GM23338 (cell line): ENCODE results near the gene GOSR1. TPM values are rescaled to one million over a fixed set of nuclear protein-coding genes. Genes with fewer than 3 reads are reported as not detected.

Experiments
- ATAC-seq: fragments of 200-7000 bp; cut with Tn5 transposase; 3 replicates; pipeline ENCODE4 v1.9.1; 2020
- DNase-seq: peaks from one replicate; pipeline ENCODE4 v3.0.0-alpha.2; 2015; ENCODE audit warnings: low spot score
- H2AFZ ChIP-seq: fragments of 200-600 bp; sonication (generic); 2 replicates; pipeline ENCODE4 v1.8.0; 2016; ENCODE audit warnings: antibody characterized with exemption, mild to moderate bottlenecking, moderate library complexity
- H3F3A ChIP-seq: fragments of 200-600 bp; sonication (generic); replicated peaks from 2 replicates; pipeline ENCODE4 v1.8.0; 2017; ENCODE audit warnings: antibody characterized with exemption, mixed run types, low read depth
- H3K27ac ChIP-seq: fragments of 200-600 bp; sonication (generic); 2 replicates; pipeline ENCODE4 v1.6.1; 2016; ENCODE audit warnings: low read depth
- H3K27me3 ChIP-seq: fragments of 200-600 bp; sonication (generic); 2 replicates; pipeline ENCODE4 v1.8.0; 2016; ENCODE audit warnings: mild to moderate bottlenecking, mixed run types, moderate library complexity; ENCODE audit not compliant: insufficient read depth
- H3K36me3 ChIP-seq: fragments of 200-600 bp; sonication (generic); 2 replicates; pipeline ENCODE4 v1.8.0; 2016; ENCODE audit warnings: mild to moderate bottlenecking; ENCODE audit not compliant: insufficient read depth
- H3K4me1 ChIP-seq: fragments of 200-600 bp; sonication (generic); 2 replicates; pipeline ENCODE4 v1.8.0; 2016; ENCODE audit warnings: mild to moderate bottlenecking, moderate library complexity; ENCODE audit not compliant: insufficient read depth
- H3K4me2 ChIP-seq: fragments of 200-600 bp; sonication (generic); 2 replicates; pipeline ENCODE4 v1.7.1; 2017; ENCODE audit warnings: mixed run types
- H3K4me3 ChIP-seq: fragments of 200-600 bp; sonication (generic); 2 replicates; pipeline ENCODE4 v1.6.1; 2016; ENCODE audit warnings: mixed run types
- H3K79me2 ChIP-seq: fragments of 200-600 bp; sonication (generic); replicated peaks from 2 replicates; pipeline ENCODE4 v1.8.0; 2017; ENCODE audit warnings: mild to moderate bottlenecking; ENCODE audit not compliant: insufficient read depth
- H3K9me2 ChIP-seq: fragments of 200-600 bp; sonication (generic); 2 replicates; pipeline ENCODE4 v1.8.0; 2017; ENCODE audit not compliant: insufficient read depth
- H4K20me1 ChIP-seq: fragments of 200-600 bp; sonication (generic); replicated peaks from 2 replicates; pipeline ENCODE4 v1.8.0; 2017; ENCODE audit warnings: mild to moderate bottlenecking; ENCODE audit not compliant: insufficient read depth
- H3K27ac Mint-ChIP-seq: 2 replicates; pipeline ENCODE4 v1.8.0; 2020; ENCODE audit warnings: inconsistent platforms, mild to moderate bottlenecking, moderate library complexity, mixed read lengths
- H3K27me3 Mint-ChIP-seq: 3 replicates; pipeline ENCODE4 v1.8.0; 2022; ENCODE audit warnings: low read depth, mild to moderate bottlenecking, moderate library complexity, mixed read lengths, inconsistent platforms; ENCODE audit not compliant: insufficient read depth, poor library complexity
- H3K36me3 Mint-ChIP-seq: 3 replicates; pipeline ENCODE4 v1.8.0; 2021; ENCODE audit warnings: low read depth, mild to moderate bottlenecking, inconsistent platforms, moderate library complexity, mixed read lengths
- H3K4me1 Mint-ChIP-seq: 3 replicates; pipeline ENCODE4 v1.8.0; 2020; ENCODE audit warnings: mild to moderate bottlenecking, inconsistent platforms, mixed read lengths
- H3K4me3 Mint-ChIP-seq: 3 replicates; pipeline ENCODE4 v1.8.0; 2021; ENCODE audit warnings: moderate library complexity, mild to moderate bottlenecking, inconsistent platforms, mixed read lengths
- H3K9me3 Mint-ChIP-seq: 3 replicates; pipeline ENCODE4 v1.8.0; 2020; ENCODE audit warnings: moderate library complexity, mild to moderate bottlenecking, inconsistent platforms, mixed read lengths
- EZH2 ChIP-seq: fragments of 200-600 bp; sonication (generic); IDR thresholded peaks from one replicate; pipeline ENCODE4 v1.8.0; 2017; ENCODE audit warnings: antibody characterized with exemption, mild to moderate bottlenecking, low read depth; ENCODE audit not compliant: unreplicated experiment
- EZH2phosphoT487 ChIP-seq: fragments of 200-600 bp; sonication (generic); IDR thresholded peaks from one replicate; pipeline ENCODE4 v1.8.1; 2018; ENCODE audit warnings: antibody characterized with exemption; ENCODE audit not compliant: unreplicated experiment
- JUNB ChIP-seq: IDR thresholded peaks from one replicate; pipeline ENCODE4 v1.6.1; 2016; ENCODE audit warnings: antibody characterized with exemption; ENCODE audit not compliant: unreplicated experiment
- NANOG ChIP-seq: IDR thresholded peaks from 2 replicates; pipeline ENCODE4 v1.6.1; 2016; ENCODE audit warnings: antibody characterized with exemption, borderline replicate concordance
- STAT1 ChIP-seq: IDR thresholded peaks from one replicate; pipeline ENCODE4 v1.6.1; 2016; ENCODE audit warnings: antibody characterized with exemption; ENCODE audit not compliant: unreplicated experiment
- polyA plus RNA-seq: library from polyadenylated mRNA; unstranded; fragments of >200 nt; fragmentation: Nextera tagmentation; extraction: Ambion mirVana; gene quantifications from 2 replicates; pipeline ENCODE4 v1.2.1, GENCODE V29; 2016
- total RNA-seq: library from RNA; depleted of rRNA; stranded (reverse); fragments of >200 nt; shearing (Covaris generic); gene quantifications from 2 replicates; pipeline ENCODE4 v1.2.3, GENCODE V29; 2014
- TF ChIP-seq, protein P1 (sequence below): IDR thresholded peaks from 2 replicates; pipeline ENCODE4 v1.6.1; 2016; ENCODE audit warnings: antibody characterized with exemption
- TF ChIP-seq, protein P2 (sequence below): IDR thresholded peaks from one replicate; pipeline ENCODE4 v1.6.1; 2018; ENCODE audit warnings: antibody characterized with exemption; ENCODE audit not compliant: unreplicated experiment
- TF ChIP-seq, protein P3 (sequence below), 2 experiments: fragments of 200-600 bp in 1 of 2; sonication (generic) in 1 of 2; conservative IDR thresholded peaks; 2 replicates each; pipeline versions ENCODE4 v1.5.1 to v1.6.1; 2016 to 2017; ENCODE audit warnings: antibody characterized with exemption in 2 of 2, low read depth in 2 of 2, mild to moderate bottlenecking in 2 of 2, moderate library complexity in 1 of 2
- TF ChIP-seq, protein P4 (sequence below): fragments of 250-450 bp; sonication (Bioruptor Pico); IDR thresholded peaks from 2 replicates; pipeline ENCODE4 v1.5.0; 2020; ENCODE audit warnings: mild to moderate bottlenecking, moderate library complexity

Gene GOSR1
- total and polyA plus RNA-seq, 2 experiments from 2014 or later = 33.4 to 74.1 TPM

DNA sequence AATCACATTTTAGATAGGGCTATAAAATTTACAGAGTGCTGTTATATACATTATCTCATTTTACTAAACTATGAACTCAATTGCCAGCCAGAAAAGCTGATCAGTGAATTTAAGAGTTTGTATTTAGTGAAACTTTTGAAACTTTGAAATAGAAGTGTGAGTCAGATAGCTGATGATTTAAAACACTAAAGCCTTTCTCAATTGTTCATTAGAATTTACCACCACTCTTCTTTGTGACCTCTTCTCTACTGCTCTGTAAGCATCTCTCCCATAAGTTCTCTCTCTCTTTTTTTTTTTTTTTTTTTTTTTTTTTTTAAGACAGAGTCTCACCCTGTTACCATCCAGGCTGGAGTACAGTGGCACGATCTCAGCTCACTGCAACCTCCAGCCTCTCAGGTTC lies 43.7 kb downstream of the GOSR1 start:
- no peaks in the 10 kb centered on the region for H3K4me1 Mint-ChIP-seq
- H3K4me2 ChIP-seq = no peak overlapping the region
- TF ChIP-seq JUNB = no peak
- no peak for TF ChIP-seq EZH2
- H3K27me3 Mint-ChIP-seq = peaks cover 5% of the 10 kb centered on the region
- no peaks in the 10 kb centered on the region for H3F3A ChIP-seq
- no peaks in the 10 kb centered on the region for H3K79me2 ChIP-seq
- H3K4me3 Mint-ChIP-seq = no peak overlapping the region
- H3K27me3 ChIP-seq = no peaks in the 10 kb centered on the region
- H3K4me1 ChIP-seq = no peaks in the 10 kb centered on the region
- no peak overlapping the region for H3K27ac Mint-ChIP-seq
- H3K9me3 Mint-ChIP-seq = peaks cover 19% of the 10 kb centered on the region
- peaks cover 54% of the 10 kb centered on the region for H3K36me3 Mint-ChIP-seq
- no peak overlapping the region for H3K4me3 ChIP-seq
- ATAC-seq (no peak), DNase-seq (no peak)
- H3K9me2 ChIP-seq = no peaks in the 10 kb centered on the region
- H3K27ac ChIP-seq = no peak overlapping the region
- no peak overlapping the region for H2AFZ ChIP-seq
- peaks cover 6% of the 10 kb centered on the region; the same call in 1 of the 2 replicates for H4K20me1 ChIP-seq
- peaks cover 31% of the 10 kb centered on the region for H3K36me3 ChIP-seq

DNA sequence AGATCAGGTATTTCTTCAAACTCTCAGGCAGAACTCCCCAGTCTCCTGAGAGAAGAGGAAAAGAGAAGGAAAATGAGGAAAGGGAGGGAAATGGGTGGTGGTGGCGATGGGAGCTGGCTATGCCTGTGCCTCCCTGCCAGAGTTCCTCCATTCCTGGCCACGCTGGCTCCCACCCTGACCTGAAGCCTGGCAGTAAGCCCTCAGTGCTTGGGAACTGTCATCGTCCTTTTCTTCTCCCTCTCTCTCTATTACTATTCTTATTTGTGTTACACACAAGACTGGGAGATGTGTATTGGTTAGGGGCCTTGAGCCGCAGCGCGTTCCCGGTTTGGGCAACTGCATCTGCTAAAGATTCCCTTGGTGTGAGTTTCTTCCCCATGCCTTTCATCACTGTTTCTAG lies 44.6 kb downstream of the GOSR1 start:
- no peak overlapping the region for H2AFZ ChIP-seq
- TF ChIP-seq, protein P1, sequence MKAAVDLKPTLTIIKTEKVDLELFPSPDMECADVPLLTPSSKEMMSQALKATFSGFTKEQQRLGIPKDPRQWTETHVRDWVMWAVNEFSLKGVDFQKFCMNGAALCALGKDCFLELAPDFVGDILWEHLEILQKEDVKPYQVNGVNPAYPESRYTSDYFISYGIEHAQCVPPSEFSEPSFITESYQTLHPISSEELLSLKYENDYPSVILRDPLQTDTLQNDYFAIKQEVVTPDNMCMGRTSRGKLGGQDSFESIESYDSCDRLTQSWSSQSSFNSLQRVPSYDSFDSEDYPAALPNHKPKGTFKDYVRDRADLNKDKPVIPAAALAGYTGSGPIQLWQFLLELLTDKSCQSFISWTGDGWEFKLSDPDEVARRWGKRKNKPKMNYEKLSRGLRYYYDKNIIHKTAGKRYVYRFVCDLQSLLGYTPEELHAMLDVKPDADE = no peak
- no peak for TF ChIP-seq EZH2
- no peak for TF ChIP-seq EZH2phosphoT487
- no peak for TF ChIP-seq JUNB
- TF ChIP-seq, protein P2, sequence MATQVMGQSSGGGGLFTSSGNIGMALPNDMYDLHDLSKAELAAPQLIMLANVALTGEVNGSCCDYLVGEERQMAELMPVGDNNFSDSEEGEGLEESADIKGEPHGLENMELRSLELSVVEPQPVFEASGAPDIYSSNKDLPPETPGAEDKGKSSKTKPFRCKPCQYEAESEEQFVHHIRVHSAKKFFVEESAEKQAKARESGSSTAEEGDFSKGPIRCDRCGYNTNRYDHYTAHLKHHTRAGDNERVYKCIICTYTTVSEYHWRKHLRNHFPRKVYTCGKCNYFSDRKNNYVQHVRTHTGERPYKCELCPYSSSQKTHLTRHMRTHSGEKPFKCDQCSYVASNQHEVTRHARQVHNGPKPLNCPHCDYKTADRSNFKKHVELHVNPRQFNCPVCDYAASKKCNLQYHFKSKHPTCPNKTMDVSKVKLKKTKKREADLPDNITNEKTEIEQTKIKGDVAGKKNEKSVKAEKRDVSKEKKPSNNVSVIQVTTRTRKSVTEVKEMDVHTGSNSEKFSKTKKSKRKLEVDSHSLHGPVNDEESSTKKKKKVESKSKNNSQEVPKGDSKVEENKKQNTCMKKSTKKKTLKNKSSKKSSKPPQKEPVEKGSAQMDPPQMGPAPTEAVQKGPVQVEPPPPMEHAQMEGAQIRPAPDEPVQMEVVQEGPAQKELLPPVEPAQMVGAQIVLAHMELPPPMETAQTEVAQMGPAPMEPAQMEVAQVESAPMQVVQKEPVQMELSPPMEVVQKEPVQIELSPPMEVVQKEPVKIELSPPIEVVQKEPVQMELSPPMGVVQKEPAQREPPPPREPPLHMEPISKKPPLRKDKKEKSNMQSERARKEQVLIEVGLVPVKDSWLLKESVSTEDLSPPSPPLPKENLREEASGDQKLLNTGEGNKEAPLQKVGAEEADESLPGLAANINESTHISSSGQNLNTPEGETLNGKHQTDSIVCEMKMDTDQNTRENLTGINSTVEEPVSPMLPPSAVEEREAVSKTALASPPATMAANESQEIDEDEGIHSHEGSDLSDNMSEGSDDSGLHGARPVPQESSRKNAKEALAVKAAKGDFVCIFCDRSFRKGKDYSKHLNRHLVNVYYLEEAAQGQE = no peak
- TF ChIP-seq, protein P3, sequence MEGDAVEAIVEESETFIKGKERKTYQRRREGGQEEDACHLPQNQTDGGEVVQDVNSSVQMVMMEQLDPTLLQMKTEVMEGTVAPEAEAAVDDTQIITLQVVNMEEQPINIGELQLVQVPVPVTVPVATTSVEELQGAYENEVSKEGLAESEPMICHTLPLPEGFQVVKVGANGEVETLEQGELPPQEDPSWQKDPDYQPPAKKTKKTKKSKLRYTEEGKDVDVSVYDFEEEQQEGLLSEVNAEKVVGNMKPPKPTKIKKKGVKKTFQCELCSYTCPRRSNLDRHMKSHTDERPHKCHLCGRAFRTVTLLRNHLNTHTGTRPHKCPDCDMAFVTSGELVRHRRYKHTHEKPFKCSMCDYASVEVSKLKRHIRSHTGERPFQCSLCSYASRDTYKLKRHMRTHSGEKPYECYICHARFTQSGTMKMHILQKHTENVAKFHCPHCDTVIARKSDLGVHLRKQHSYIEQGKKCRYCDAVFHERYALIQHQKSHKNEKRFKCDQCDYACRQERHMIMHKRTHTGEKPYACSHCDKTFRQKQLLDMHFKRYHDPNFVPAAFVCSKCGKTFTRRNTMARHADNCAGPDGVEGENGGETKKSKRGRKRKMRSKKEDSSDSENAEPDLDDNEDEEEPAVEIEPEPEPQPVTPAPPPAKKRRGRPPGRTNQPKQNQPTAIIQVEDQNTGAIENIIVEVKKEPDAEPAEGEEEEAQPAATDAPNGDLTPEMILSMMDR (conservative IDR thresholded peaks at IDR 0.05; ENCODE audit: low read depth in 2 of 2) = no peak
- no peak for TF ChIP-seq STAT1
- no peak for TF ChIP-seq NANOG
- TF ChIP-seq, protein P4, sequence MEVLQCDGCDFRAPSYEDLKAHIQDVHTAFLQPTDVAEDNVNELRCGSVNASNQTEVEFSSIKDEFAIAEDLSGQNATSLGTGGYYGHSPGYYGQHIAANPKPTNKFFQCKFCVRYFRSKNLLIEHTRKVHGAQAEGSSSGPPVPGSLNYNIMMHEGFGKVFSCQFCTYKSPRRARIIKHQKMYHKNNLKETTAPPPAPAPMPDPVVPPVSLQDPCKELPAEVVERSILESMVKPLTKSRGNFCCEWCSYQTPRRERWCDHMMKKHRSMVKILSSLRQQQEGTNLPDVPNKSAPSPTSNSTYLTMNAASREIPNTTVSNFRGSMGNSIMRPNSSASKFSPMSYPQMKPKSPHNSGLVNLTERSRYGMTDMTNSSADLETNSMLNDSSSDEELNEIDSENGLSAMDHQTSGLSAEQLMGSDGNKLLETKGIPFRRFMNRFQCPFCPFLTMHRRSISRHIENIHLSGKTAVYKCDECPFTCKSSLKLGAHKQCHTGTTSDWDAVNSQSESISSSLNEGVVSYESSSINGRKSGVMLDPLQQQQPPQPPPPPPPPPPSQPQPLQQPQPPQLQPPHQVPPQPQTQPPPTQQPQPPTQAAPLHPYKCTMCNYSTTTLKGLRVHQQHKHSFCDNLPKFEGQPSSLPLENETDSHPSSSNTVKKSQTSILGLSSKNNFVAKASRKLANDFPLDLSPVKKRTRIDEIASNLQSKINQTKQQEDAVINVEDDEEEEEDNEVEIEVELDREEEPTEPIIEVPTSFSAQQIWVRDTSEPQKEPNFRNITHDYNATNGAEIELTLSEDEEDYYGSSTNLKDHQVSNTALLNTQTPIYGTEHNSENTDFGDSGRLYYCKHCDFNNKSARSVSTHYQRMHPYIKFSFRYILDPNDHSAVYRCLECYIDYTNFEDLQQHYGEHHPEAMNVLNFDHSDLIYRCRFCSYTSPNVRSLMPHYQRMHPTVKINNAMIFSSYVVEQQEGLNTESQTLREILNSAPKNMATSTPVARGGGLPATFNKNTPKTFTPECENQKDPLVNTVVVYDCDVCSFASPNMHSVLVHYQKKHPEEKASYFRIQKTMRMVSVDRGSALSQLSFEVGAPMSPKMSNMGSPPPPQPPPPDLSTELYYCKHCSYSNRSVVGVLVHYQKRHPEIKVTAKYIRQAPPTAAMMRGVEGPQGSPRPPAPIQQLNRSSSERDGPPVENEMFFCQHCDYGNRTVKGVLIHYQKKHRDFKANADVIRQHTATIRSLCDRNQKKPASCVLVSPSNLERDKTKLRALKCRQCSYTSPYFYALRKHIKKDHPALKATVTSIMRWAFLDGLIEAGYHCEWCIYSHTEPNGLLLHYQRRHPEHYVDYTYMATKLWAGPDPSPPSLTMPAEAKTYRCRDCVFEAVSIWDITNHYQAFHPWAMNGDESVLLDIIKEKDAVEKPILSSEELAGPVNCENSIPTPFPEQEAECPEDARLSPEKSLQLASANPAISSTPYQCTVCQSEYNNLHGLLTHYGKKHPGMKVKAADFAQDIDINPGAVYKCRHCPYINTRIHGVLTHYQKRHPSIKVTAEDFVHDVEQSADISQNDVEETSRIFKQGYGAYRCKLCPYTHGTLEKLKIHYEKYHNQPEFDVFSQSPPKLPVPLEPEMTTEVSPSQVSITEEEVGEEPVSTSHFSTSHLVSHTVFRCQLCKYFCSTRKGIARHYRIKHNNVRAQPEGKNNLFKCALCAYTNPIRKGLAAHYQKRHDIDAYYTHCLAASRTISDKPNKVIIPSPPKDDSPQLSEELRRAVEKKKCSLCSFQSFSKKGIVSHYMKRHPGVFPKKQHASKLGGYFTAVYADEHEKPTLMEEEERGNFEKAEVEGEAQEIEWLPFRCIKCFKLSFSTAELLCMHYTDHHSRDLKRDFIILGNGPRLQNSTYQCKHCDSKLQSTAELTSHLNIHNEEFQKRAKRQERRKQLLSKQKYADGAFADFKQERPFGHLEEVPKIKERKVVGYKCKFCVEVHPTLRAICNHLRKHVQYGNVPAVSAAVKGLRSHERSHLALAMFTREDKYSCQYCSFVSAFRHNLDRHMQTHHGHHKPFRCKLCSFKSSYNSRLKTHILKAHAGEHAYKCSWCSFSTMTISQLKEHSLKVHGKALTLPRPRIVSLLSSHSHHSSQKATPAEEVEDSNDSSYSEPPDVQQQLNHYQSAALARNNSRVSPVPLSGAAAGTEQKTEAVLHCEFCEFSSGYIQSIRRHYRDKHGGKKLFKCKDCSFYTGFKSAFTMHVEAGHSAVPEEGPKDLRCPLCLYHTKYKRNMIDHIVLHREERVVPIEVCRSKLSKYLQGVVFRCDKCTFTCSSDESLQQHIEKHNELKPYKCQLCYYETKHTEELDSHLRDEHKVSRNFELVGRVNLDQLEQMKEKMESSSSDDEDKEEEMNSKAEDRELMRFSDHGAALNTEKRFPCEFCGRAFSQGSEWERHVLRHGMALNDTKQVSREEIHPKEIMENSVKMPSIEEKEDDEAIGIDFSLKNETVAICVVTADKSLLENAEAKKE (CRISPR knock-in tag) = no peak

More for the DNA sequence above, 44.6 kb downstream of the GOSR1 start:
- peaks cover 6% of the 10 kb centered on the region; the same call in 1 of the 2 replicates for H4K20me1 ChIP-seq
- Mint-ChIP-seq H3K9me3 (peaks cover 19% of the 10 kb centered on the region), H3K27ac (no peak overlapping the region), H3K4me3 (no peak overlapping the region), H3K27me3 (peaks cover 5% of the 10 kb centered on the region), H3K36me3 (peaks cover 54% of the 10 kb centered on the region), H3K4me1 (no peaks in the 10 kb centered on the region)
- DNase-seq (no peak), ATAC-seq (no peak)
- H3K79me2 ChIP-seq = no peaks in the 10 kb centered on the region
- H3K4me1 ChIP-seq = no peaks in the 10 kb centered on the region
- no peaks in the 10 kb centered on the region for H3K27me3 ChIP-seq
- no peak overlapping the region for H3K4me3 ChIP-seq
- no peaks in the 10 kb centered on the region for H3K9me2 ChIP-seq
- H3F3A ChIP-seq = no peaks in the 10 kb centered on the region
- no peak overlapping the region for H3K4me2 ChIP-seq
- H3K27ac ChIP-seq = no peak overlapping the region
- peaks cover 31% of the 10 kb centered on the region for H3K36me3 ChIP-seq
